HCT116 (cell line): ENCODE results near the gene MLLT3. TPM values are rescaled to one million over a fixed set of nuclear protein-coding genes. Genes with fewer than 3 reads are reported as not detected.

ENCODE experiments used
- ATAC-seq: fragments of 200-7000 bp; cut with Tn5 transposase; 2 replicates; pipeline ENCODE4 v1.9.1; 2020; ENCODE audit warnings: mild to moderate bottlenecking, moderate library complexity
- BruUV-seq: library from RNA; stranded (reverse); fragments of 400-500 nt; replicated peaks from 2 replicates; lab custom pipeline; 2021; lab: Mats Ljungman, UMichigan
- CTCF ChIA-PET: fragments of 300-600 bp; sonication (Branson Sonifier 250); formaldehyde crosslinking; loops from one replicate; lab custom pipeline; 2021; ENCODE audit warnings: antibody characterized with exemption; lab: Charles Lee
- POLR2A ChIA-PET: fragments of 300-600, 350-600 bp; sonication (Branson Sonifier 250); formaldehyde crosslinking; loops from one replicate; lab custom pipeline; 2021; ENCODE audit warnings: antibody characterized with exemption; lab: Charles Lee
- RAD21 ChIA-PET, 2 experiments: fragments of 300-600 bp; sonication (Branson Sonifier 250); formaldehyde crosslinking; loops; one replicate each; lab custom pipeline; 2023; ENCODE audit warnings: low total read pairs in 2 of 2; ENCODE audit not compliant: uncharacterized antibody in 2 of 2, unreplicated experiment in 2 of 2, low non-redundant PET in 1 of 2; lab: Charles Lee
- DNase-seq: peaks from one replicate; pipeline ENCODE4 v3.0.0-alpha.2; 2010; ENCODE audit warnings: low read depth, low spot score
- H2AFZ ChIP-seq: fragments of 200-600 bp; shearing (Covaris generic), sonication (generic); 2 replicates; pipeline ENCODE4 v1.6.1; 2017; ENCODE audit warnings: low read depth, mixed run types, mixed read lengths, antibody characterized with exemption, low read length; ENCODE audit not compliant: poor library complexity, severe bottlenecking
- H3K27ac ChIP-seq: 2 replicates; pipeline ENCODE4 v1.5.1; 2012; ENCODE audit warnings: low read depth, low read length
- H3K27me3 ChIP-seq: fragments of 200-600 bp; sonication (generic); 2 replicates; pipeline ENCODE4 v1.6.1; 2016; ENCODE audit warnings: mixed run types, low read length, mixed read lengths; ENCODE audit not compliant: insufficient read depth
- H3K36me3 ChIP-seq, 2 experiments: fragments of 200-500 bp in 1 of 2; fragments of 200-600 bp in 1 of 2; sonication (Bioruptor generic) in 1 of 2; sonication (generic) in 1 of 2; 2 replicates each; pipeline versions ENCODE4 v1.5.1 to v1.6.1; 2014 to 2016; ENCODE audit warnings: low read length in 2 of 2, inconsistent platforms in 1 of 2, mixed read lengths in 1 of 2, mixed run types in 1 of 2; ENCODE audit not compliant: insufficient read depth in 2 of 2, control insufficient read depth in 1 of 2
- H3K4me1 ChIP-seq, 2 experiments: fragments of 200-600 bp in 1 of 2; sonication (generic) in 1 of 2; 2 replicates each; pipeline versions ENCODE4 v1.5.1 to v1.6.1; 2012 to 2017; ENCODE audit warnings: low read length in 2 of 2, inconsistent platforms in 1 of 2, mild to moderate bottlenecking in 1 of 2, mixed read lengths in 1 of 2, mixed run types in 1 of 2, moderate library complexity in 1 of 2; ENCODE audit not compliant: insufficient read depth in 2 of 2, control insufficient read depth in 1 of 2
- H3K4me2 ChIP-seq: fragments of 200-600 bp; sonication (generic); 2 replicates; pipeline ENCODE4 v1.6.1; 2017; ENCODE audit warnings: mixed run types, low read length, mixed read lengths
- H3K4me3 ChIP-seq, 2 experiments: fragments of 200-600 bp in 1 of 2; sonication (generic) in 1 of 2; replicated peaks in 1 of 2; 2 replicates each; pipeline ENCODE4 v1.5.1; 2011 to 2016; ENCODE audit warnings: low read length in 2 of 2, control low read depth in 1 of 2, low read depth in 1 of 2, mild to moderate bottlenecking in 1 of 2, mixed read lengths in 1 of 2, mixed run types in 1 of 2
- H3K79me2 ChIP-seq: fragments of 200-600 bp; sonication (generic); 2 replicates; pipeline ENCODE4 v1.6.1; 2017; ENCODE audit warnings: mild to moderate bottlenecking, mixed run types, low read length, moderate library complexity, mixed read lengths; ENCODE audit not compliant: insufficient read depth
- H3K9ac ChIP-seq: fragments of 200-600 bp; sonication (generic); 2 replicates; pipeline ENCODE4 v1.6.1; 2016; ENCODE audit warnings: low read length, mixed read lengths
- H3K9me2 ChIP-seq: fragments of 200-600 bp; sonication (generic), shearing (Covaris generic); 2 replicates; pipeline ENCODE4 v1.6.1; 2017; ENCODE audit warnings: mixed run types, mild to moderate bottlenecking, moderate library complexity; ENCODE audit not compliant: insufficient read depth
- H3K9me3 ChIP-seq, 2 experiments: fragments of 200-500 bp in 1 of 2; fragments of 200-600 bp in 1 of 2; sonication (Bioruptor generic) in 1 of 2; sonication (generic) in 1 of 2; 2 replicates each; pipeline ENCODE4 v1.6.1; 2014 to 2017; ENCODE audit warnings: low read length in 2 of 2, mixed read lengths in 2 of 2, inconsistent platforms in 1 of 2, low read depth in 1 of 2, mild to moderate bottlenecking in 1 of 2, mixed run types in 1 of 2, moderate library complexity in 1 of 2; ENCODE audit not compliant: control insufficient read depth in 1 of 2, insufficient read depth in 1 of 2
- H4K20me1 ChIP-seq: fragments of 200-600 bp; sonication (generic), shearing (Covaris generic); 2 replicates; pipeline ENCODE4 v1.6.1; 2017; ENCODE audit warnings: mixed run types, mild to moderate bottlenecking, moderate library complexity; ENCODE audit not compliant: insufficient read depth
- CBX3 ChIP-seq: IDR thresholded peaks from 2 replicates; pipeline ENCODE4 v1.6.1; 2012; ENCODE audit warnings: low read depth
- CEBPB ChIP-seq: IDR thresholded peaks from 2 replicates; pipeline ENCODE4 v1.6.1; 2012; ENCODE audit warnings: low read depth
- EGR1 ChIP-seq: IDR thresholded peaks from 2 replicates; pipeline ENCODE4 v1.6.1; 2012; ENCODE audit warnings: low read depth
- POLR2A ChIP-seq: IDR thresholded peaks from 2 replicates; pipeline ENCODE4 v1.7.0; 2011; ENCODE audit warnings: borderline replicate concordance; ENCODE audit not compliant: insufficient read depth, insufficient read length; ENCODE audit errors: extremely low read depth
- RAD21 ChIP-seq: IDR thresholded peaks from 2 replicates; pipeline ENCODE4 v1.6.1; 2012; ENCODE audit warnings: low read depth, mild to moderate bottlenecking
- SIN3A ChIP-seq: IDR thresholded peaks from 2 replicates; pipeline ENCODE4 v1.6.1; 2012; ENCODE audit warnings: low read depth
- YY1 ChIP-seq: IDR thresholded peaks from 2 replicates; pipeline ENCODE4 v1.6.1; 2011; ENCODE audit warnings: low read length, low read depth, moderate library complexity, mild to moderate bottlenecking; ENCODE audit not compliant: insufficient replicate concordance; ENCODE audit errors: extremely low read depth
- ZFX ChIP-seq: fragments of 450-650 bp; IDR thresholded peaks from 2 replicates; pipeline ENCODE4 v1.6.1; 2017
- intact Hi-C: fragments of 100-400 bp; cut with micrococcal nuclease; formaldehyde crosslinking; loops from 2 replicates; pipeline ENCODE4 v1.10.0; 2022
- total RNA-seq: library from RNA; stranded (reverse); gene quantifications from one replicate; pipeline ENCODE4 v1.2.1, GENCODE V29; 2021; ENCODE audit not compliant: unreplicated experiment
- TF ChIP-seq, protein P1 (sequence below): IDR thresholded peaks from 2 replicates; pipeline ENCODE4 v1.6.1; 2011; ENCODE audit warnings: mild to moderate bottlenecking, low read length, moderate library complexity; ENCODE audit not compliant: insufficient replicate concordance; ENCODE audit errors: extremely low read depth
- TF ChIP-seq, protein P2 (sequence below): IDR thresholded peaks from 2 replicates; pipeline ENCODE4 v1.6.1; 2012

Gene MLLT3
- total RNA-seq, 1 experiment from 2014 or later, result 4.3 TPM

DNA sequence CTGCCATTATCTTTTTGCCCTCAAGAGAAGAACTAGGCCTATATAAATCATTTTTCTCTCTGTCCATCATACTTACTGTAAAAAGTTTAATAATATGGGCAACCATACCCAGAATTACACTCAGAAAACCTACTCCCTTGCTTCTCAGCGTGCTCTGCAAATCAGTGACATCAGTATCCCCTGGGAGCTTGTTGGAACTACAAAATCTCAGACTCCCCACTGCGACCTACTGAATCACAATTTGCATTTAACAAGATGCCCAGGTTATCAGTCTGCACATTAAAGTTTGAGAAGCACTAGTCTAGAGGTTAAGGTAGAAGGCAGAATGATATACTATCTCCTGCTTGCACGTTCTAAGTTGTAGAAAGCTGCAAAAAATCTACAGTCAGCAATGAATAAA, 127.2 kb downstream of the MLLT3 start:
- no peak overlapping the region for H3K4me2 ChIP-seq
- TF ChIP-seq EGR1 (no peak), ZFX (no peak), SIN3A (no peak), YY1 (no peak), RAD21 (no peak), CEBPB (no peak), POLR2A (no peak)
- TF ChIP-seq, protein P1, sequence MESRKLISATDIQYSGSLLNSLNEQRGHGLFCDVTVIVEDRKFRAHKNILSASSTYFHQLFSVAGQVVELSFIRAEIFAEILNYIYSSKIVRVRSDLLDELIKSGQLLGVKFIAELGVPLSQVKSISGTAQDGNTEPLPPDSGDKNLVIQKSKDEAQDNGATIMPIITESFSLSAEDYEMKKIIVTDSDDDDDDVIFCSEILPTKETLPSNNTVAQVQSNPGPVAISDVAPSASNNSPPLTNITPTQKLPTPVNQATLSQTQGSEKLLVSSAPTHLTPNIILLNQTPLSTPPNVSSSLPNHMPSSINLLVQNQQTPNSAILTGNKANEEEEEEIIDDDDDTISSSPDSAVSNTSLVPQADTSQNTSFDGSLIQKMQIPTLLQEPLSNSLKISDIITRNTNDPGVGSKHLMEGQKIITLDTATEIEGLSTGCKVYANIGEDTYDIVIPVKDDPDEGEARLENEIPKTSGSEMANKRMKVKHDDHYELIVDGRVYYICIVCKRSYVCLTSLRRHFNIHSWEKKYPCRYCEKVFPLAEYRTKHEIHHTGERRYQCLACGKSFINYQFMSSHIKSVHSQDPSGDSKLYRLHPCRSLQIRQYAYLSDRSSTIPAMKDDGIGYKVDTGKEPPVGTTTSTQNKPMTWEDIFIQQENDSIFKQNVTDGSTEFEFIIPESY, result no peak
- H3K36me3 ChIP-seq, result no peaks in the 10 kb centered on the region
- ChIA-PET RAD21 (no interaction called here), CTCF (no interaction called here), POLR2A (no interaction called here)
- H3K9me3 ChIP-seq, result no peaks in the 10 kb centered on the region
- no peak for DNase-seq
- BruUV-seq, result no TSS peak
- intact Hi-C loops, result no loop called here
- H3K27me3 ChIP-seq, result peaks cover 32% of the 10 kb centered on the region
- H2AFZ ChIP-seq, result no peak overlapping the region
- no peaks in the 10 kb centered on the region for H3K79me2 ChIP-seq
- no peak overlapping the region for H3K4me3 ChIP-seq
- no peak overlapping the region for H3K27ac ChIP-seq
- no peaks in the 10 kb centered on the region for H4K20me1 ChIP-seq
- no peak for ATAC-seq
- no peaks in the 10 kb centered on the region for H3K4me1 ChIP-seq
- no peaks in the 10 kb centered on the region for H3K9me2 ChIP-seq
- H3K9ac ChIP-seq, result no peak overlapping the region

DNA sequence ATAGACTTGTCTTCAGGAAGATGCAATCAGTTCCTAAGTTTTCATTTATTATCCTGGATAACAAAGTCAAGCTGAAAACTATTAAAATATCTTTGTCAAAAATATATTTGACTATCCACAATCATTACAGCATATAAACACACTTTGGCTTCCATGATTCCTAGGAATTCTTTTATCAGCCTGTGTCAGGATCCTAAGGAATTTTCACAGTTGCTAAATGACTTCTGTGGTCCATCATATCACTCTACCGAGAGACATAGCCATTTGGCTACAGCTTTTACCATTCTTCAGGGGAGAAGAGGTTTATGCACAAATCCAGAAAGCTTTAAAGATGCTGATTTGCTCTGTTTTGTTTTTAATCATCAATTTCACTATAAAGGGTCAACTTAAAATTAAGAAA, 128.3 kb downstream of the MLLT3 start:
- H3K9ac ChIP-seq, result no peak overlapping the region
- H3K27ac ChIP-seq, result no peak overlapping the region
- no peaks in the 10 kb centered on the region for H3K9me2 ChIP-seq
- RAD21 ChIA-PET, result no interaction called here
- CTCF ChIA-PET, result no interaction called here
- no peak for ATAC-seq
- H3K4me1 ChIP-seq, result no peaks in the 10 kb centered on the region
- H3K36me3 ChIP-seq, result no peaks in the 10 kb centered on the region
- H3K4me3 ChIP-seq, result no peak overlapping the region
- TF ChIP-seq, protein P2, sequence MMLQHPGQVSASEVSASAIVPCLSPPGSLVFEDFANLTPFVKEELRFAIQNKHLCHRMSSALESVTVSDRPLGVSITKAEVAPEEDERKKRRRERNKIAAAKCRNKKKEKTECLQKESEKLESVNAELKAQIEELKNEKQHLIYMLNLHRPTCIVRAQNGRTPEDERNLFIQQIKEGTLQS, result no peak
- no peak for TF ChIP-seq CBX3
- TF ChIP-seq RAD21, result no peak
- TF ChIP-seq, all 23 proteins: peak for 0
- Histone ChIP-seq H3K9me3 (no peaks in the 10 kb centered on the region), H2AFZ (no peak overlapping the region), H3K27me3 (peaks cover 32% of the 10 kb centered on the region), H4K20me1 (no peaks in the 10 kb centered on the region), H3K4me2 (no peak overlapping the region), H3K79me2 (no peaks in the 10 kb centered on the region)
- no peak for DNase-seq
- POLR2A ChIA-PET, result no interaction called here
- intact Hi-C loops, result no loop called here
- BruUV-seq, result no TSS peak
